HG03442 (cell line): ENCODE results near the gene NR4A1.
"Not testable (repeated sequence)": the region's sequence is repeated elsewhere in the genome, so short reads cannot be mapped to it uniquely, and the experiment has no call there.

Source experiments
- ATAC-seq: cut with Tn5 transposase; IDR thresholded peaks from one replicate; pipeline ENCODE4 v1.9.1; 2021; ENCODE audit warnings: mild to moderate bottlenecking, moderate library complexity; ENCODE audit not compliant: unreplicated experiment

Gene NR4A1

DNA sequence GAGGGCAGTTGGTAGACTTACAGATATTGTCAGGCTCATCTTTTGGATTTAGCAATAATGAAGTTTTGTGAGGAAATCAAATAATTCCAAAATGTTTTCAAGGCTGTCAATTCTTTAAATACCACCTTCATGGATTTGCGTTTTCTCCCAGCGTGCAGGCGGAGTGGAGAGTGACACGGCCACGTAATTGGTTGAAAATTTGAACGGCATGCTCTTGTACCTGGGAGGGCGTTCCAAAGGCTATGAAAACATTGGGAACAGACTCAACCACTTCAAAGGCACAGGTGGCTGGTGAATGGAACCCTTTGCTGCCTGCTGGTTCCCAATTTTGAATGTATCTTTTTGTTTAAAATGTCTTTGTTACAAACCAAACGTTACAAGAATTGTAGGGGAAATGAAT lies 40.6 kb downstream of the NR4A1 start:
- ATAC-seq: no peak

- ATAC-seq: no peak
These were observed 42.1 kb downstream of the NR4A1 start for GRCh38 chr12:52093346-52093745.

DNA sequence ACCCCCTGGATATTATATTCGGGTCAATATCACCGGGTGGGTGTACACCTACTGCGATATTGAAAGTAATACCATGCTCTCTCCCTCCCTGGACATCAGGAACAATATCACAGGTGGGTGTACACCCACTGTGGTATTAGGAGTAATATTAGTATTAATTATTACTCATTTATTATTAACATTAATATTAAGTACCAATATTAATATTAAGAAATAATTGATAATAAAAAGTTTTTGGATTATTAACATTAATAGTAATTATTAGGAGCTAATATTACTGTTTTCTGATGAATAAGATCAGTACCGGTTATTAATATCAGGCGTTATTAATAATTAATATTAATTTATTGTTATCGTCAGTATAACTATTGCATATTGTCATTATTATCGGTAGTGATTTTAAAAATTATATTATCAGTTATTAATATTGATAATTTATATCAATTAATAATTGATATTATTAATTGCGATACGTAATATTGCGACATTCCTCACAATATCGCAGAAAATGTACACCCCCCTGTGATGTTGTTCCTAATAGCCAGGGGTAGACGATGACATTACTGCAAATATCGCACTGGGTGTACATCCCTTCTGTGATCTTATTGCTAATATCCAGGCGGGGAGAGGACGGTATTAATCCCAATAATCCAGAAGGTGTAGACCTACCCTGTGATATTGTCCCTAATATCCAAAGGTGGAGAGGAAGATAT lies 45.2 kb downstream of the NR4A1 start:
- ATAC-seq: no peak

- ATAC-seq: no peak
These were observed 45.9 kb downstream of the NR4A1 start for GRCh38 chr12:52097045-52097666.

DNA sequence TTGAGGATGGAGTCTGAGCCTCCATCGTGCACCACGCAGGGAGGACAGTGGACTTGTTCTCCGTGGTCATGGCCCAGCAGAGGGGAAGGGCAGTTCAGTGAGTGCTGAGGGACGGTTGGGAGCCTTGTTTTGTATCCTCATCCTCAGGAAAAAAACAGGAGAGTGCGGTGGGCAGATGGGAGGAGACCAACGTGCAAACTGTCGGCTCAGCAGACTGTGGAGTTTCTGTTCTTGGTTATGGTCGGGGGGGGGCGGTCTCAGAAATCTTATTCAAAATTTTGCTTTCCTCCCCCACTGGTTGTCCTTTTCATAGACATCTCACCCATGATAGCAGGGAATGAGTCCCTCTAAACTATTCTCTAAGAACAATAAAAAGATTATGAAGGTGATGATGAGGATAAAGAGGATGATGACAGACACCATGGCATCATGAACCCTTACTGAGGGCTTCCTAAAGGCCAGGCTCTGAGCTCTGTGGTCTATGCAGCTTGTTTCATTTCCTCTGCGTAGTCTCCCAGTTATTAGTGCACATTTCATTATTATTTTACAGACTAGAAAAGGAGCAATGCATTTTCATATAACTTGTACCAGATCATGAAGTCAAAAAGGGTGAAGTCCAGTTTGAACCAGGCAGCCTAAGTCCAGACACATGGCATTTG lies 53.3 kb downstream of the NR4A1 start:
- ATAC-seq: not testable (repeated sequence)
